HepG2 (cell line): Measurements from ENCODE around the gene OST4. TPM values are rescaled to one million over a fixed set of nuclear protein-coding genes. Genes with fewer than 3 reads are reported as not detected.

Source experiments
- FLYWCH1 ChIP-seq: sonication (generic); formaldehyde crosslinking; IDR thresholded peaks from 2 replicates; pipeline ENCODE4 v1.8.1; 2023; ENCODE audit warnings: mild to moderate bottlenecking, missing genetic modification reagents
- FOXA3 ChIP-seq: IDR thresholded peaks from 2 replicates; pipeline ENCODE4 v1.6.1; 2016; ENCODE audit warnings: missing genetic modification reagents, missing compliant biosample characterization
- HCFC1 ChIP-seq: fragments of 150-350 bp; IDR thresholded peaks from 2 replicates; pipeline ENCODE4 v1.6.1; 2014; ENCODE audit warnings: low read depth, low read length
- HMG20B ChIP-seq: conservative IDR thresholded peaks from 2 replicates; pipeline ENCODE4 v1.6.1; 2016; ENCODE audit warnings: missing genetic modification reagents, missing compliant biosample characterization
- JARID2 ChIP-seq: sonication (generic); formaldehyde crosslinking; IDR thresholded peaks from 2 replicates; pipeline ENCODE4 v1.8.1; 2023; ENCODE audit warnings: missing genetic modification reagents, inconsistent platforms; ENCODE audit not compliant: insufficient replicate concordance
- MEF2D ChIP-seq: sonication (generic); formaldehyde crosslinking; IDR thresholded peaks from 2 replicates; pipeline ENCODE4 v1.5.1; 2020; ENCODE audit warnings: mild to moderate bottlenecking, missing genetic modification reagents
- NFE2 ChIP-seq: sonication (generic); formaldehyde crosslinking; IDR thresholded peaks from 2 replicates; pipeline ENCODE4 v1.4.0; 2020; ENCODE audit warnings: missing genetic modification reagents
- NPAS2 ChIP-seq: sonication (generic); formaldehyde crosslinking; IDR thresholded peaks from 2 replicates; pipeline ENCODE4 v1.8.0; 2022; ENCODE audit warnings: mild to moderate bottlenecking, missing genetic modification reagents, borderline replicate concordance
- STAG1 ChIP-seq: sonication (generic); formaldehyde crosslinking; IDR thresholded peaks from 2 replicates; pipeline ENCODE4 v1.4.0; 2020; ENCODE audit warnings: missing genetic modification reagents
- TAF1 ChIP-seq: sonication (generic); formaldehyde crosslinking; IDR thresholded peaks from 2 replicates; pipeline ENCODE4 v1.4.0; 2020; ENCODE audit warnings: missing genetic modification reagents
- TAF15 ChIP-seq: fragments of 200-400 bp; formaldehyde crosslinking; IDR thresholded peaks from one replicate; pipeline ENCODE4 v1.6.1; 2018; ENCODE audit warnings: mild to moderate bottlenecking, low read depth, low read length; ENCODE audit not compliant: poor library complexity, severe bottlenecking
- ZFX ChIP-seq: sonication (generic); formaldehyde crosslinking; IDR thresholded peaks from 2 replicates; pipeline ENCODE4 v1.4.0; 2020; ENCODE audit warnings: mild to moderate bottlenecking, low read depth, missing genetic modification reagents, moderate library complexity
- ZIK1 ChIP-seq: sonication (generic); formaldehyde crosslinking; IDR thresholded peaks from 2 replicates; pipeline ENCODE4 v1.5.0; 2020; ENCODE audit warnings: mild to moderate bottlenecking, low read depth, missing genetic modification reagents, borderline replicate concordance
- ZNF143 ChIP-seq: sonication (generic); formaldehyde crosslinking; IDR thresholded peaks from 2 replicates; pipeline ENCODE4 v1.4.0; 2020; ENCODE audit warnings: missing genetic modification reagents
- ZNF20 ChIP-seq: sonication (generic); formaldehyde crosslinking; IDR thresholded peaks from 2 replicates; pipeline ENCODE4 v1.4.0; 2020; ENCODE audit warnings: mild to moderate bottlenecking, moderate library complexity, missing genetic modification reagents
- ZNF720 ChIP-seq: sonication (generic); formaldehyde crosslinking; IDR thresholded peaks from 2 replicates; pipeline ENCODE4 v1.4.0; 2020; ENCODE audit warnings: missing genetic modification reagents
- ZNF790 ChIP-seq: sonication (generic); formaldehyde crosslinking; IDR thresholded peaks from 2 replicates; pipeline ENCODE4 v1.8.0; 2022; ENCODE audit warnings: missing genetic modification reagents, mild to moderate bottlenecking, borderline replicate concordance
- polyA plus RNA-seq, 8 experiments: library from polyadenylated mRNA; depleted of rRNA in 3 of 8; stranded (reverse) in 7 of 8; unstranded in 1 of 8; fragments of >200 nt; fragmentation: Illumina TruSeq in 4 of 8; extraction: Trizol in 4 of 8; gene quantifications; 2 replicates each; pipeline versions ENCODE4 v1.2.1 to v1.2.3, GENCODE V29; 2011 to 2016; ENCODE audit warnings: low read depth in 4 of 8, missing spikeins in 1 of 8, mixed read lengths in 1 of 8; ENCODE audit not compliant: insufficient read depth in 1 of 8
- total RNA-seq, 5 experiments: library from RNA; depleted of rRNA; stranded (reverse); fragments of >200 nt; fragmentation: Illumina TruSeq; extraction: Trizol; gene quantifications; 2 replicates each; pipeline ENCODE4 v1.2.3, GENCODE V29; 2016; ENCODE audit warnings: low read depth in 1 of 5
- TF ChIP-seq, protein P1 (sequence below): IDR thresholded peaks from 2 replicates; pipeline ENCODE4 v1.6.1; 2016
- TF ChIP-seq, protein P2 (sequence below): sonication (generic); formaldehyde crosslinking; IDR thresholded peaks from 2 replicates; pipeline ENCODE4 v1.8.0; 2022; ENCODE audit warnings: mild to moderate bottlenecking, missing genetic modification reagents
- TF ChIP-seq, protein P3 (sequence below): IDR thresholded peaks from 2 replicates; pipeline ENCODE4 v1.6.1; 2016; ENCODE audit warnings: missing genetic modification reagents, missing compliant biosample characterization
- TF ChIP-seq, protein P4 (sequence below): sonication (generic); formaldehyde crosslinking; IDR thresholded peaks from 2 replicates; pipeline ENCODE4 v1.5.0; 2020; ENCODE audit warnings: missing genetic modification reagents

The OST4 gene
- total and polyA plus RNA-seq, 2 of the 13 experiments (the other 11 are each of a cell fraction or from before 2014, with no cell fraction given) = 498 to 584 TPM

- TF ChIP-seq NPAS2 (CRISPR knock-in tag) = no peak
- no peak; the same call in 1 of the 2 replicates for TF ChIP-seq ZIK1 (CRISPR knock-in tag)
- TF ChIP-seq ZNF20 (CRISPR knock-in tag) = no peak
- peak; percentile 97 for TF ChIP-seq FOXA3 (CRISPR knock-in tag)
- peak; percentile 95 for TF ChIP-seq HMG20B (CRISPR knock-in tag)
- peak; percentile 64; the same call in 1 of the 2 replicates for TF ChIP-seq MEF2D
- TF ChIP-seq TAF1 (CRISPR knock-in tag) = no peak
- TF ChIP-seq ZNF790 (CRISPR knock-in tag) = no peak
- TF ChIP-seq ZNF720 (CRISPR knock-in tag) = 0 out of 2 replicates have a peak, but pooled peaks have one; percentile 76
- TF ChIP-seq, protein P1, sequence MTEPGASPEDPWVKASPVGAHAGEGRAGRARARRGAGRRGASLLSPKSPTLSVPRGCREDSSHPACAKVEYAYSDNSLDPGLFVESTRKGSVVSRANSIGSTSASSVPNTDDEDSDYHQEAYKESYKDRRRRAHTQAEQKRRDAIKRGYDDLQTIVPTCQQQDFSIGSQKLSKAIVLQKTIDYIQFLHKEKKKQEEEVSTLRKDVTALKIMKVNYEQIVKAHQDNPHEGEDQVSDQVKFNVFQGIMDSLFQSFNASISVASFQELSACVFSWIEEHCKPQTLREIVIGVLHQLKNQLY = peak; percentile 92
- TF ChIP-seq, protein P2, sequence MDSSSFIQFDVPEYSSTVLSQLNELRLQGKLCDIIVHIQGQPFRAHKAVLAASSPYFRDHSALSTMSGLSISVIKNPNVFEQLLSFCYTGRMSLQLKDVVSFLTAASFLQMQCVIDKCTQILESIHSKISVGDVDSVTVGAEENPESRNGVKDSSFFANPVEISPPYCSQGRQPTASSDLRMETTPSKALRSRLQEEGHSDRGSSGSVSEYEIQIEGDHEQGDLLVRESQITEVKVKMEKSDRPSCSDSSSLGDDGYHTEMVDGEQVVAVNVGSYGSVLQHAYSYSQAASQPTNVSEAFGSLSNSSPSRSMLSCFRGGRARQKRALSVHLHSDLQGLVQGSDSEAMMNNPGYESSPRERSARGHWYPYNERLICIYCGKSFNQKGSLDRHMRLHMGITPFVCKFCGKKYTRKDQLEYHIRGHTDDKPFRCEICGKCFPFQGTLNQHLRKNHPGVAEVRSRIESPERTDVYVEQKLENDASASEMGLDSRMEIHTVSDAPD (CRISPR knock-in tag) = peak; percentile 77
- TF ChIP-seq, protein P3, sequence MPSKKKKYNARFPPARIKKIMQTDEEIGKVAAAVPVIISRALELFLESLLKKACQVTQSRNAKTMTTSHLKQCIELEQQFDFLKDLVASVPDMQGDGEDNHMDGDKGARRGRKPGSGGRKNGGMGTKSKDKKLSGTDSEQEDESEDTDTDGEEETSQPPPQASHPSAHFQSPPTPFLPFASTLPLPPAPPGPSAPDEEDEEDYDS = peak; percentile 94
- TF ChIP-seq JARID2 (CRISPR knock-in tag) = peak; percentile 85
- TF ChIP-seq ZNF143 (CRISPR knock-in tag) = peak; percentile 97
- TF ChIP-seq TAF15 = no peak
- no peak; the same call in 1 of the 2 replicates for TF ChIP-seq NFE2 (CRISPR knock-in tag)
- peak; percentile 84 for TF ChIP-seq HCFC1
- TF ChIP-seq, protein P4, sequence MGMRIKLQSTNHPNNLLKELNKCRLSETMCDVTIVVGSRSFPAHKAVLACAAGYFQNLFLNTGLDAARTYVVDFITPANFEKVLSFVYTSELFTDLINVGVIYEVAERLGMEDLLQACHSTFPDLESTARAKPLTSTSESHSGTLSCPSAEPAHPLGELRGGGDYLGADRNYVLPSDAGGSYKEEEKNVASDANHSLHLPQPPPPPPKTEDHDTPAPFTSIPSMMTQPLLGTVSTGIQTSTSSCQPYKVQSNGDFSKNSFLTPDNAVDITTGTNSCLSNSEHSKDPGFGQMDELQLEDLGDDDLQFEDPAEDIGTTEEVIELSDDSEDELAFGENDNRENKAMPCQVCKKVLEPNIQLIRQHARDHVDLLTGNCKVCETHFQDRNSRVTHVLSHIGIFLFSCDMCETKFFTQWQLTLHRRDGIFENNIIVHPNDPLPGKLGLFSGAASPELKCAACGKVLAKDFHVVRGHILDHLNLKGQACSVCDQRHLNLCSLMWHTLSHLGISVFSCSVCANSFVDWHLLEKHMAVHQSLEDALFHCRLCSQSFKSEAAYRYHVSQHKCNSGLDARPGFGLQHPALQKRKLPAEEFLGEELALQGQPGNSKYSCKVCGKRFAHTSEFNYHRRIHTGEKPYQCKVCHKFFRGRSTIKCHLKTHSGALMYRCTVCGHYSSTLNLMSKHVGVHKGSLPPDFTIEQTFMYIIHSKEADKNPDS (CRISPR knock-in tag) = peak; percentile 94
- no peak for TF ChIP-seq FLYWCH1 (CRISPR knock-in tag)
- TF ChIP-seq STAG1 = peak; percentile 45
- peak; percentile 85 for TF ChIP-seq ZFX (CRISPR knock-in tag)
These were observed 24.5 kb upstream of the OST4 start (continued) for GRCh38 chr2:27095745-27096651.
